Chondrocyte (in vitro differentiated cells): ENCODE data around the gene TMEM131L. TPM values are rescaled to one million over a fixed set of nuclear protein-coding genes. Genes with fewer than 3 reads are reported as not detected.

Experiments
- DNase-seq: peaks from one replicate; pipeline ENCODE4 v3.0.0; 2021; ENCODE audit warnings: mixed read lengths, low spot score
- H3K27ac Mint-ChIP-seq: one replicate; pipeline ENCODE4 v1.8.0; 2021; ENCODE audit warnings: mild to moderate bottlenecking, moderate library complexity, mixed read lengths; ENCODE audit not compliant: unreplicated experiment
- H3K27me3 Mint-ChIP-seq: 2 replicates; pipeline ENCODE4 v1.8.0; 2021; ENCODE audit warnings: low read depth, mixed read lengths
- H3K36me3 Mint-ChIP-seq: 2 replicates; pipeline ENCODE4 v1.8.0; 2021; ENCODE audit warnings: low read depth, mixed read lengths
- H3K4me1 Mint-ChIP-seq: 2 replicates; pipeline ENCODE4 v1.8.0; 2021; ENCODE audit warnings: low read depth, mild to moderate bottlenecking, mixed read lengths
- H3K4me3 Mint-ChIP-seq: one replicate; pipeline ENCODE4 v1.8.0; 2021; ENCODE audit warnings: mild to moderate bottlenecking, moderate library complexity, mixed read lengths; ENCODE audit not compliant: unreplicated experiment
- H3K9me3 Mint-ChIP-seq: 2 replicates; pipeline ENCODE4 v1.8.0; 2021; ENCODE audit warnings: low read depth, mixed read lengths
- CTCF ChIP-seq: fragments of 200-600 bp; sonication (generic); IDR thresholded peaks from 2 replicates; pipeline ENCODE4 v1.5.0; 2021; ENCODE audit warnings: antibody characterized with exemption, mild to moderate bottlenecking, moderate library complexity
- total RNA-seq: library from RNA; stranded (reverse); gene quantifications from 3 replicates; pipeline ENCODE4 v1.2.1, GENCODE V29; 2021

The TMEM131L gene
- total RNA-seq, 1 donor from 2014 or later: 8.4 TPM

GRCh38 chr4:153494562-153494961 is 28.4 kb downstream of the TMEM131L start:
- no peaks in the 10 kb centered on the region for H3K9me3 Mint-ChIP-seq
- H3K4me3 Mint-ChIP-seq: no peak overlapping the region
- no peak for DNase-seq
- H3K27me3 Mint-ChIP-seq: no peaks in the 10 kb centered on the region
- no peak for TF ChIP-seq CTCF
- H3K27ac Mint-ChIP-seq: no peak overlapping the region
- peaks cover 39% of the 10 kb centered on the region for H3K4me1 Mint-ChIP-seq
- H3K36me3 Mint-ChIP-seq: no peaks in the 10 kb centered on the region

DNA sequence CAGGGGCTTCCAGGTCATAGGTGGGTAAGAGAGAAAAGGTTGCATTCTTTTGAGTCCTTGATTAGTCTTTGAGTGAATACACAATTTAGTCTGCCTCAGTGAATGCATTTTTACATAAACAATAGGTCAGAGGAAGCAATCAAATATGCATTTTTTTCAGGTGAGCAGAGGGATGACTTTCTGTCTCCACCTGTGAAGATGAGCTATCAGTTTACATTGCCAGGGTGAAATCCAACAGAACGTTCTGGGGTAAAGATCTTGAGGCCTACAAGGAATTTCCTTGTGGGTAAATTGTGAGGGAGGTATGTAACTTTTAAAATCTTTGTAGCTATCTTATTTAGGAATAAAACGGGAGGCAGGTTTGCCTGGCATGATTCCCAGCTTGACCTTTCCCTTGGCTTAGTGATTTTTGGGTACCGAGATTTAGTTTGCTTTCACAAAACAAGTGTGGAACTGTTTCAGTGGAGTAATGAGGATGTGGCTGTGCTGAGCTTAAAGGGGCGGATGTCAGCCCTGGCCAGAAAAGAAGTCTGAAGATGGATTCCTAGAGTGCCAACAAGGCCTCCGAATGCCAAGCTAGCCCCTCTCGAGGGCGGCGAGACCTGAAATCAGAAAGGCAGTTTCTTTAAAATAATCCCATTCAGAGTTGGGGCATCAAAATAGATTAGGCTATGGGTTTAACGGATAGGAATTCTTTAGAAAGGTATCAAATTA is 29.5 kb downstream of the TMEM131L start:
- no peak overlapping the region for H3K4me3 Mint-ChIP-seq
- H3K36me3 Mint-ChIP-seq: no peaks in the 10 kb centered on the region
- no peak for DNase-seq
- no peaks in the 10 kb centered on the region for H3K9me3 Mint-ChIP-seq
- no peak for TF ChIP-seq CTCF
- H3K4me1 Mint-ChIP-seq: peaks cover 34% of the 10 kb centered on the region
- no peaks in the 10 kb centered on the region for H3K27me3 Mint-ChIP-seq
- H3K27ac Mint-ChIP-seq: no peak overlapping the region

DNA sequence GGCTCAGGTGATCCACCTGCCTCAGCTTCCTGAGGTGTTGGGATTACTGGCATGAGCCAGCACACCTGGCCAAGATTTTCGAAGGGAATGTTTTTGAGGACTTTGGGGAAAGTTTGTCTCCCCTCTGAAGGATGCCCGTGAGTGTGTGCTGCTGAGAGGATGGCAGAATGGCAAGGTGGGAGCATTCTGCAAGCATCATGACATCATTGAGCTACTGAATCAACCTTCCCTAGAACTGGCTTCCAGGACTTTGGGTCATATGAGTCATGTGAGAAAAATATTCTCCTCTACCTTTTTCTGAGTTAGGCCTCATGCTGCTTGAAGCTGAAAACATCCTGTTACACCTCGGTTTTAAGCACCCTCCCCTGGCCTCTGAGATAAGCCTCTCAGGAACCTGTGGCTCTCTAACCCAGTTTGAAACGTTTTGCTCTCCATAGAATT is 31.0 kb downstream of the TMEM131L start:
- H3K4me3 Mint-ChIP-seq: no peak overlapping the region
- no peaks in the 10 kb centered on the region for H3K27me3 Mint-ChIP-seq
- no peaks in the 10 kb centered on the region for H3K9me3 Mint-ChIP-seq
- TF ChIP-seq CTCF: no peak
- no peak for DNase-seq
- H3K36me3 Mint-ChIP-seq: no peaks in the 10 kb centered on the region
- H3K4me1 Mint-ChIP-seq: peaks cover 34% of the 10 kb centered on the region
- no peak overlapping the region for H3K27ac Mint-ChIP-seq

DNA sequence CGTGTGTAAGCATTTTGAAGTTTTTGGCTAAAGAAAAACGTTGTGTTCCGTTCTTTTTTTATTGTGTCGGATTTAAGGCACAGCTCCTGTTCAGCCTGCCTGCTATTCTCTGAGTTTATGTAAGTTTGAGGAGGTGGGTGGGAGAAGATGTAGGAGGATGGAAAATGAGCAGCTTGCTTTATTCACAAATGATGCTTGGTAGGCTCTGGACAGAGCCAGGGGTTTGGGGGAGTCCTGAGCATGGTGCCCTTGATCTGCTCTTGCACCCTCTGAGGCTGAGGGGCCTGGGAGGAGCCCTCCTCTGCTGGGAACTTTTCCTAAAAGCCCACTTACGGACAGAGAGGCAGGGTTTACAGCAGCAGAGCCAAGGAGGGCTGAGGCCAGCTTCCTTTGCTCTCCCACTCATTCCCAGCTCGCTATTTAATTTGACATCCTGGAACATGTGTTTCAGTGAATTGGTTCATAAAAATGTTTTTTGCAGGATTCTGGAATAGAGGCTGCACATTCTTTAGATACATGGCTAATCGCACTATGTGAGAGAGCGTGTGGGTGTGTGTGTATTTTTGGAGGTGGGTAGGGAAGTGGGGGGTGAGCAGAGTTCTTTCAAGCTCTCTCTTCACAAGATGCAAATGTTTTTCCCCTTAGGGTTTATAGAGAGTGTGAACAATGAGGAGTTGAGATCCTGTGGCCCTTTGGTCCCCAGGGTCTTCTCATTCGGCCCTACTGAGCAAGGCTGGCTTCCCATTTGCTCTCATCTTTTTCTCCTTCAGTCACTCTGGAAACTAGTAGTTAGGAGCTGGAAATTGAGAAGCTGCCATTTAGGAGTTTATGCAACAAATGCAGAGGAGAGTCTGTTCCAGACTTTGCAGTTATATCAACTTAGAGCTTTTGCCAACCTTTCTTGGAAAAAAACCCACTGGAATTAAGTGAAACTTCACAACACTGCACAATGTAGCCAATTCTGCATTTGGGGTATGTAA is 32.1 kb downstream of the TMEM131L start:
- Mint-ChIP-seq H3K4me3 (peak overlapping the region; percentile 33), H3K27ac (peak overlapping the region; percentile 72), H3K9me3 (no peaks in the 10 kb centered on the region), H3K27me3 (no peaks in the 10 kb centered on the region), H3K4me1 (peaks cover 37% of the 10 kb centered on the region), H3K36me3 (no peaks in the 10 kb centered on the region)
- no peak for TF ChIP-seq CTCF
- no peak for DNase-seq

- Mint-ChIP-seq H3K4me1 (peaks cover 37% of the 10 kb centered on the region), H3K9me3 (no peaks in the 10 kb centered on the region)
These were observed 32.8 kb downstream of the TMEM131L start for GRCh38 chr4:153499005-153499404.

More at GRCh38 chr4:153499005-153499404, 32.8 kb downstream of the TMEM131L start:
- no peak for TF ChIP-seq CTCF
- Mint-ChIP-seq H3K36me3 (no peaks in the 10 kb centered on the region), H3K4me3 (no peak overlapping the region), H3K27me3 (no peaks in the 10 kb centered on the region), H3K27ac (peak overlapping the region; percentile 72)
- DNase-seq: no peak
